GM19438 (cell line): ENCODE data around the gene MCTP2.

Source experiments
- ATAC-seq: cut with Tn5 transposase; IDR thresholded peaks from one replicate; pipeline ENCODE4 v1.9.1; 2021; ENCODE audit warnings: low read depth; ENCODE audit not compliant: unreplicated experiment

The MCTP2 gene

GRCh38 chr15:94503293-94503692, 271.9 kb downstream of the MCTP2 start:
- ATAC-seq, result no peak

DNA sequence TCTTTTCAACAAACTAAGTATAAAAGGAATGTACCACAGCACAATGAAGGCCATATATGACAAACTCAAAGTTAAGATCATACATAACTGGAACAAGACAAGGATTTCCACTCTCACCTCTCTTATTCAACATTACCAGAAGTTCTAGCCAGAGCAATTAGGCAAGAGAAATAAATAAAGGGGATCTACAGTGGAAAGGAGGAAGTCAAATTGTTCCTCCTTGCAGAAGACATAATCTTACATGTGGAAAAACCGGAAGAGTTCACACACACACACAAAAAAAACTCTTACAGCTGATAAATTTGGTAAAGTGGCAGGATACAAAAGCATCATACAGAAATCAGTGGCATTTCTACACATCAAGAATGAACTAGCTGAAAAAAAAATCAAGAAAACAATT, 277.9 kb downstream of the MCTP2 start:
- no peak for ATAC-seq

DNA sequence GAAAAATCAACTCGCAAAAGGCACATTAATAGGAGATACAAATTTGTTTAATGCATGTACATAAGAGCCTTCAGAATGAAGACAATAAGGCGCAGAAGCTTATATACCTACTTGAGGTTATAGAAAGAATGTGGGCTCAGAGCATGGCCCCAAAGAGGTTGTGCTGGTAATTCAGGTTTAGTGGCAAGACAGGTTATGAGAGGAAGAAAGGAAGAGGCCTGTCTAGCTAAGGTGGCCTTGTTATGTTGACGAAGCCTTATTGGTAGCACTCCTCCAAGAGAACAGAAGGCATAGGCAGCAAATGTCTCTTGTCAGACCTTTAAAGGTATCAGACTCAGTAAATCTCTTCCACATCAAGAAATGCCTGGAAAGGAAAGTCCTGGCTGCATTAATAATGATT, 290.8 kb downstream of the MCTP2 start:
- ATAC-seq, result no peak

GRCh38 chr15:94523873-94524272, 292.5 kb downstream of the MCTP2 start:
- no peak for ATAC-seq

GRCh38 chr15:94524565-94524964, 293.2 kb downstream of the MCTP2 start:
- no peak for ATAC-seq

DNA sequence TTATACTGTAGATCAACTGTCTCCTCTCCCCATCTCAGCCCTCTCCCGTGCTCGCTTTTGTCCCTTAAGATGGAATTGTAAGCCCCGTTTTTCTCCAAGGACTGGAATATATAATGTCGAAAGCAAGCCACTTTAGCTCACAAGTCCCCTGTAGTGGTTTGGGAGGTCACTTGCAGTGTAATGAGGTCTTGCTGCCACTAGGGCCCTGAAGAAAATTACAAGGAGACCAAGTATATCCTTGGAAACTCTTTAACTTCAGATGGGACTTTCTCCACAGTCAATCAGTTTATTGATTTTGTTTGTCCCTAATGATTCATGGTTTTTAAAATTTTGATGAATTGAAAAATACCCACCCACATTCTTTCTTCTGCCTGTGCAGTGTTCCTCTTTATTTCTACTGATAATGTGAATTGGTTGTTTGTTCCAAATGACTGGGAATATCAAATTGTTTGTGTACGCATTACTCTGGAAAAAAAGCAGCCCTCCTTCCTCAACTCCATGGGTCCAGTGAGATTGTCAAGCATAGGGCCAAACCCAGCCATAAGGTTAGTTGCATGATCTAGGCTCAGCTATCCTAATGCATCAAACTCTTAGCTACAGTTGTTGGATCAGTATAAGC, 294.8 kb downstream of the MCTP2 start:
- ATAC-seq, result no peak

DNA sequence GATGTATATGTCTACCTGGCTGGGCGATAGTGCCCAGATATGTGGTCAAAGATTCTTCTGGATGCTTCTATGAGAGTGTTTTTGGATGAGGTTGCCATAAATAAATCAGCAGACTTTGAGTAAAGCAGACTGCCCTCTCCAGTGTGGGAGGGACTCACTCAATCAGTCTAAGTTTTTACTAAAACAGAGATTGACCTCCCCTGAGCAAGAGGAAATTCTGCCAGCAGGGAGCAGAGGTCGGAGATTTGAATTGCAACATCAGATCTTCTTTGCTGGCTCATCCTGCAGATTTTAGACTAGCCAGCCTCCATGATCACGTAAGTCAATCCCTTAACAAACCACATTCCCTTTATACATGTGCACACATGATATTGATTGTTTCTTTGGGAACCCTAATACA, 300.9 kb downstream of the MCTP2 start:
- no peak for ATAC-seq
